OCI-LY7 (cell line): Measurements from ENCODE around the gene CRADD. TPM values are rescaled to one million over a fixed set of nuclear protein-coding genes. Genes with fewer than 3 reads are reported as not detected.
"Not testable (repeated sequence)": the region's sequence is repeated elsewhere in the genome, so short reads cannot be mapped to it uniquely, and the experiment has no call there.

Experiments used
- BruUV-seq: library from RNA; stranded (reverse); fragments of 400-500 nt; replicated peaks from 2 replicates; lab custom pipeline; 2021; lab: Mats Ljungman, UMichigan
- CTCF ChIA-PET: fragments of 300-600 bp; sonication (Branson Sonifier 250); formaldehyde crosslinking; loops from one replicate; lab custom pipeline; 2022; ENCODE audit warnings: antibody characterized with exemption; ENCODE audit not compliant: unreplicated experiment; lab: Charles Lee
- POLR2A ChIA-PET: fragments of 300-600 bp; sonication (Branson Sonifier 250); formaldehyde crosslinking; loops from one replicate; lab custom pipeline; 2022; ENCODE audit warnings: antibody characterized with exemption; lab: Charles Lee
- DNase-seq: peaks from one replicate; pipeline ENCODE4 v3.0.0-alpha.2; 2015; ENCODE audit warnings: low spot score
- H2AFZ ChIP-seq: fragments of 200-600 bp; sonication (generic), shearing (Covaris generic); 2 replicates; pipeline ENCODE4 v1.6.1; 2014; ENCODE audit warnings: mild to moderate bottlenecking, antibody characterized with exemption, low read length, moderate library complexity
- H3K27ac ChIP-seq: fragments of 200-600 bp; sonication (generic); 2 replicates; pipeline ENCODE4 v1.5.1; 2014; ENCODE audit warnings: mixed run types, low read depth, mild to moderate bottlenecking, moderate library complexity, low read length, inconsistent platforms; ENCODE audit not compliant: poor library complexity, severe bottlenecking
- H3K36me3 ChIP-seq: fragments of 200-600 bp; sonication (generic); 2 replicates; pipeline ENCODE4 v1.6.1; 2014; ENCODE audit warnings: mild to moderate bottlenecking, antibody characterized with exemption, low read length, moderate library complexity, mixed read lengths; ENCODE audit not compliant: insufficient read depth
- H3K4me1 ChIP-seq: fragments of 200-600 bp; sonication (generic); 2 replicates; pipeline ENCODE4 v1.5.1; 2014; ENCODE audit warnings: mild to moderate bottlenecking, low read length; ENCODE audit not compliant: insufficient read depth, poor library complexity, severe bottlenecking
- H3K4me2 ChIP-seq: fragments of 200-600 bp; sonication (generic); 2 replicates; pipeline ENCODE4 v1.6.1; 2014; ENCODE audit warnings: mild to moderate bottlenecking, low read length
- H3K4me3 ChIP-seq: fragments of 200-600 bp; sonication (generic); 2 replicates; pipeline ENCODE4 v1.5.1; 2014; ENCODE audit warnings: mild to moderate bottlenecking, low read depth, low read length; ENCODE audit not compliant: poor library complexity, severe bottlenecking
- H3K79me2 ChIP-seq: fragments of 200-600 bp; sonication (generic); 2 replicates; pipeline ENCODE4 v1.6.1; 2016; ENCODE audit warnings: low read depth, mild to moderate bottlenecking, low read length, moderate library complexity, mixed read lengths; ENCODE audit not compliant: insufficient read depth
- H3K9me2 ChIP-seq: fragments of 200-600 bp; sonication (generic); 2 replicates; pipeline ENCODE4 v1.6.1; 2016; ENCODE audit warnings: mild to moderate bottlenecking, low read length, mixed read lengths; ENCODE audit not compliant: insufficient read depth
- H3K9me3 ChIP-seq: fragments of 200-600 bp; sonication (generic); 2 replicates; pipeline ENCODE4 v1.6.1; 2014; ENCODE audit warnings: mild to moderate bottlenecking, mixed run types, low read length, mixed read lengths
- H4K20me1 ChIP-seq: fragments of 200-600 bp; sonication (generic); 2 replicates; pipeline ENCODE4 v1.6.1; 2014; ENCODE audit warnings: mild to moderate bottlenecking, antibody characterized with exemption, low read length, moderate library complexity, mixed read lengths; ENCODE audit not compliant: insufficient read depth
- CTCF ChIP-seq: fragments of 200-600 bp; sonication (generic); conservative IDR thresholded peaks from 2 replicates; pipeline ENCODE4 v1.5.1; 2014; ENCODE audit warnings: mild to moderate bottlenecking, antibody characterized with exemption, low read length, moderate library complexity, mixed read lengths
- EZH2phosphoT487 ChIP-seq: fragments of 200-600 bp; sonication (generic); IDR thresholded peaks from 2 replicates; pipeline ENCODE4 v1.6.1; 2018; ENCODE audit warnings: low read depth, borderline replicate concordance, mild to moderate bottlenecking, mixed run types, antibody characterized with exemption, low read length, moderate library complexity, mixed read lengths
- intact Hi-C: fragments of 100-400 bp; cut with micrococcal nuclease; formaldehyde crosslinking; loops from one replicate; pipeline ENCODE4 v1.10.0; 2022; ENCODE audit not compliant: unreplicated experiment
- total RNA-seq, 2 experiments: library from RNA; depleted of rRNA in 1 of 2; stranded (reverse); fragments of >200 nt in 1 of 2; shearing (Covaris generic) in 1 of 2; gene quantifications; 2 replicates each; pipeline ENCODE4 v1.2.3, GENCODE V29; 2014 to 2022

Gene CRADD
- total RNA-seq, 2 experiments from 2014 or later = 10.5 to 16.8 TPM

- ChIA-PET CTCF (no interaction called here), POLR2A (no interaction called here)
- BruUV-seq = no TSS peak
- no peaks in the 10 kb centered on the region for H3K36me3 ChIP-seq
- no peaks in the 10 kb centered on the region for H3K4me1 ChIP-seq
- H3K79me2 ChIP-seq = no peaks in the 10 kb centered on the region
- no peaks in the 10 kb centered on the region for H3K9me2 ChIP-seq
- TF ChIP-seq CTCF (no peak), EZH2phosphoT487 (no peak)
- H3K4me2 ChIP-seq = no peak overlapping the region
- H2AFZ ChIP-seq = no peak overlapping the region
- intact Hi-C loops = no loop called here
- H3K27ac ChIP-seq = no peak overlapping the region
- H4K20me1 ChIP-seq = no peaks in the 10 kb centered on the region
- H3K9me3 ChIP-seq = no peaks in the 10 kb centered on the region
- no peak for DNase-seq
- H3K4me3 ChIP-seq = no peak overlapping the region
Observed at GRCh38 chr12:93883436-93884154, 206.4 kb downstream of the CRADD start.

- Histone ChIP-seq H3K4me2 (no peak overlapping the region), H3K9me3 (no peaks in the 10 kb centered on the region), H3K27ac (no peak overlapping the region), H3K36me3 (no peaks in the 10 kb centered on the region), H3K4me3 (no peak overlapping the region), H3K79me2 (no peaks in the 10 kb centered on the region), H3K4me1 (no peaks in the 10 kb centered on the region), H4K20me1 (no peaks in the 10 kb centered on the region), H3K9me2 (no peaks in the 10 kb centered on the region), H2AFZ (no peak overlapping the region)
- BruUV-seq = no TSS peak
- intact Hi-C loops = no loop called here
- no peak for DNase-seq
- ChIA-PET POLR2A (no interaction called here), CTCF (interaction anchor here (0.6 kb wide), 1 partner anchor 21 kb away, joined by 3 read pairs; no protein-coding TSS in a partner anchor)
- no peak for TF ChIP-seq EZH2phosphoT487
Observed at GRCh38 chr12:93884794-93885460, 207.8 kb downstream of the CRADD start.

- H3K27ac ChIP-seq, H3K9me3 ChIP-seq, DNase-seq, intact Hi-C loops, H4K20me1 ChIP-seq, H3K79me2 ChIP-seq, H3K4me2 ChIP-seq, H3K9me2 ChIP-seq, H3K36me3 ChIP-seq, H3K4me1 ChIP-seq, BruUV-seq, H2AFZ ChIP-seq, H3K4me3 ChIP-seq: not testable (repeated sequence)
- POLR2A ChIA-PET = interaction anchor here (0.6 kb wide), 2 partner anchors 38 to 59 kb away, joined by 3 to 4 read pairs; no protein-coding TSS in a partner anchor
- CTCF ChIA-PET = interaction anchor here (0.6 kb wide), 1 partner anchor 22 kb away, joined by 3 read pairs; no protein-coding TSS in a partner anchor
Observed at GRCh38 chr12:93885973-93886532, 208.9 kb downstream of the CRADD start.
